IMR-90 (cell line): ENCODE data around the gene RAI14. TPM values are rescaled to one million over a fixed set of nuclear protein-coding genes. Genes with fewer than 3 reads are reported as not detected.

Experiments used
- ATAC-seq: fragments of 200-7000 bp; cut with Tn5 transposase; 2 replicates; pipeline ENCODE4 v1.9.1; 2020; ENCODE audit warnings: low read depth, mild to moderate bottlenecking, moderate library complexity
- BruUV-seq: library from RNA; stranded (reverse); fragments of 400-500 nt; replicated peaks from 2 replicates; lab custom pipeline; 2021; lab: Mats Ljungman, UMichigan
- CTCF ChIA-PET: fragments of 300-600 bp; formaldehyde crosslinking; extraction: SDS; loops from one replicate; lab custom pipeline; 2021; ENCODE audit warnings: antibody characterized with exemption; lab: Yijun Ruan, JAX
- POLR2A ChIA-PET: fragments of 300-600 bp; sonication (Branson Sonifier 250); formaldehyde crosslinking; loops from one replicate; lab custom pipeline; 2022; ENCODE audit warnings: antibody characterized with exemption; ENCODE audit not compliant: unreplicated experiment; lab: Charles Lee
- DNase-seq: peaks from one replicate; pipeline ENCODE4 v3.0.0; 2013
- H2AFZ ChIP-seq: replicated peaks from 2 replicates; pipeline ENCODE3; 2013; ENCODE audit warnings: low read length, mild to moderate bottlenecking; ENCODE audit not compliant: poor library complexity
- H2AK5ac ChIP-seq: 2 replicates; pipeline ENCODE4 v1.6.1; 2013; ENCODE audit warnings: low read depth, low read length, inconsistent platforms
- H2AK9ac ChIP-seq: replicated peaks from 2 replicates; pipeline ENCODE3; 2013; ENCODE audit warnings: mild to moderate bottlenecking, low read depth, low read length, moderate library complexity; ENCODE audit not compliant: poor library complexity
- H2BK120ac ChIP-seq: 2 replicates; pipeline ENCODE4 v1.6.1; 2013; ENCODE audit warnings: low read depth, low read length, inconsistent platforms
- H2BK15ac ChIP-seq: 3 replicates; pipeline ENCODE4 v1.6.1; 2013; ENCODE audit warnings: low read depth, low read length, inconsistent platforms
- H2BK20ac ChIP-seq: 2 replicates; pipeline ENCODE4 v1.6.1; 2013; ENCODE audit warnings: low read depth, mild to moderate bottlenecking, inconsistent platforms, low read length, moderate library complexity
- H2BK5ac ChIP-seq: 2 replicates; pipeline ENCODE4 v1.6.1; 2013; ENCODE audit warnings: mild to moderate bottlenecking, low read depth, low read length, inconsistent platforms; ENCODE audit not compliant: poor library complexity, severe bottlenecking
- H3K14ac ChIP-seq: replicated peaks from 2 replicates; pipeline ENCODE4 v1.6.1; 2013; ENCODE audit warnings: low read depth, low read length, inconsistent platforms
- H3K18ac ChIP-seq: 2 replicates; pipeline ENCODE4 v1.6.1; 2013; ENCODE audit warnings: low read depth, low read length, control low read depth
- H3K23ac ChIP-seq: 2 replicates; pipeline ENCODE4 v1.6.1; 2013; ENCODE audit warnings: low read depth, low read length, inconsistent platforms
- H3K27ac ChIP-seq: 2 replicates; pipeline ENCODE4 v1.5.1; 2013; ENCODE audit warnings: mild to moderate bottlenecking, control low read depth, low read length; ENCODE audit not compliant: insufficient read depth
- H3K27me3 ChIP-seq: 2 replicates; pipeline ENCODE4 v1.6.1; 2013; ENCODE audit warnings: low read length; ENCODE audit not compliant: control insufficient read depth, insufficient read depth
- H3K36me3 ChIP-seq: 2 replicates; pipeline ENCODE4 v1.6.1; 2013; ENCODE audit warnings: low read length, mixed read lengths; ENCODE audit not compliant: control insufficient read depth, insufficient read depth
- H3K4ac ChIP-seq: 2 replicates; pipeline ENCODE4 v1.6.1; 2013; ENCODE audit warnings: low read depth, low read length, inconsistent platforms
- H3K4me1 ChIP-seq: 2 replicates; pipeline ENCODE4 v1.6.1; 2013; ENCODE audit warnings: low read length, mixed read lengths; ENCODE audit not compliant: control insufficient read depth, insufficient read depth
- H3K4me2 ChIP-seq: 2 replicates; pipeline ENCODE4 v1.6.1; 2013; ENCODE audit warnings: low read depth, mild to moderate bottlenecking, control low read depth, low read length, moderate library complexity
- H3K4me3 ChIP-seq: 2 replicates; pipeline ENCODE4 v1.5.1; 2013; ENCODE audit warnings: low read depth, mild to moderate bottlenecking, control low read depth, low read length, moderate library complexity; ENCODE audit not compliant: insufficient read depth
- H3K56ac ChIP-seq: 2 replicates; pipeline ENCODE4 v1.6.1; 2013; ENCODE audit warnings: low read length, inconsistent platforms; ENCODE audit not compliant: insufficient read depth; ENCODE audit errors: extremely low read depth
- H3K79me1 ChIP-seq, 2 experiments: 2 replicates each; pipeline ENCODE4 v1.6.1; 2013; ENCODE audit warnings: low read length in 2 of 2, inconsistent platforms in 1 of 2, low read depth in 1 of 2
- H3K9ac ChIP-seq: 2 replicates; pipeline ENCODE4 v1.6.1; 2013; ENCODE audit warnings: low read depth, low read length, control low read depth
- H3K9me1 ChIP-seq: 2 replicates; pipeline ENCODE4 v1.6.1; 2013; ENCODE audit warnings: low read length, inconsistent platforms; ENCODE audit not compliant: insufficient read depth
- H3K9me3 ChIP-seq: 2 replicates; pipeline ENCODE4 v1.6.1; 2013; ENCODE audit warnings: low read length; ENCODE audit not compliant: control insufficient read depth, insufficient read depth
- H4K20me1 ChIP-seq: 2 replicates; pipeline ENCODE4 v1.6.1; 2013; ENCODE audit warnings: low read length, inconsistent platforms; ENCODE audit not compliant: insufficient read depth
- H4K5ac ChIP-seq: 2 replicates; pipeline ENCODE4 v1.6.1; 2013; ENCODE audit warnings: mild to moderate bottlenecking, low read depth, low read length, control low read depth
- H4K8ac ChIP-seq, 2 experiments: 2 replicates each; pipeline ENCODE4 v1.6.1; 2013; ENCODE audit warnings: low read depth in 2 of 2, low read length in 2 of 2, control low read depth in 1 of 2, inconsistent platforms in 1 of 2
- H4K91ac ChIP-seq: 2 replicates; pipeline ENCODE4 v1.6.1; 2013; ENCODE audit warnings: low read depth, low read length, inconsistent platforms; ENCODE audit not compliant: insufficient read depth
- CHD1 ChIP-seq: IDR thresholded peaks from 2 replicates; pipeline ENCODE4 v1.6.1; 2012; ENCODE audit warnings: low read depth, low read length, improper control_type of control experiment
- WGBS, 2 experiments: methylation state at CpG; one replicate each; pipeline versions ENCODE4 v1.1.5 to v1.1.7; 2013; ENCODE audit warnings: missing lambda C conversion rate in 2 of 2; ENCODE audit not compliant: insufficient read length in 1 of 2; ENCODE audit errors: extremely low coverage in 2 of 2; 5-methylcytosine and 5-hydroxymethylcytosine counted together
- dilution Hi-C: fragments of 300-500 bp; cut with HindIII; formaldehyde crosslinking; loops from one replicate; pipeline ENCODE4 v1.14.3; 2018; ENCODE audit warnings: low sequenced_read_pairs; ENCODE audit not compliant: unreplicated experiment
- in situ Hi-C: fragments of 300-500 bp; cut with MboI; formaldehyde crosslinking; loops from 3 replicates; pipeline ENCODE4 v1.14.3; 2019; ENCODE audit warnings: low sequenced_read_pairs, inconsistent platforms, mixed read lengths
- intact Hi-C: fragments of 100-400 bp; cut with micrococcal nuclease; formaldehyde crosslinking; loops from 2 replicates; pipeline ENCODE4 v1.10.0; 2022
- polyA plus RNA-seq, 3 experiments: library from polyadenylated mRNA; depleted of rRNA; stranded (reverse); fragments of >200 nt; gene quantifications; 2 replicates each; pipeline ENCODE4 v1.2.3, GENCODE V29; 2012; ENCODE audit warnings: low replicate concordance in 1 of 3
- total RNA-seq: library from RNA; depleted of rRNA; stranded (reverse); fragments of >200 nt; gene quantifications from 2 replicates; pipeline ENCODE4 v1.2.3, GENCODE V29; 2012
- TF ChIP-seq, protein P1 (sequence below): fragments of 150-350 bp; IDR thresholded peaks from 2 replicates; pipeline ENCODE4 v1.6.1; 2016; ENCODE audit warnings: low read depth, mild to moderate bottlenecking, low read length, moderate library complexity, borderline replicate concordance

The RAI14 gene
- total and polyA plus RNA-seq, 2 of the 4 experiments (the other 2 are of a cell fraction): 221 to 267 TPM

- TF ChIP-seq, protein P1, sequence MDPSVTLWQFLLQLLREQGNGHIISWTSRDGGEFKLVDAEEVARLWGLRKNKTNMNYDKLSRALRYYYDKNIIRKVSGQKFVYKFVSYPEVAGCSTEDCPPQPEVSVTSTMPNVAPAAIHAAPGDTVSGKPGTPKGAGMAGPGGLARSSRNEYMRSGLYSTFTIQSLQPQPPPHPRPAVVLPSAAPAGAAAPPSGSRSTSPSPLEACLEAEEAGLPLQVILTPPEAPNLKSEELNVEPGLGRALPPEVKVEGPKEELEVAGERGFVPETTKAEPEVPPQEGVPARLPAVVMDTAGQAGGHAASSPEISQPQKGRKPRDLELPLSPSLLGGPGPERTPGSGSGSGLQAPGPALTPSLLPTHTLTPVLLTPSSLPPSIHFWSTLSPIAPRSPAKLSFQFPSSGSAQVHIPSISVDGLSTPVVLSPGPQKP: no peak
- no peak for TF ChIP-seq CHD1
These were observed 13.9 kb downstream of the RAI14 start (continued) for GRCh38 chr5:34669931-34670516.

DNA sequence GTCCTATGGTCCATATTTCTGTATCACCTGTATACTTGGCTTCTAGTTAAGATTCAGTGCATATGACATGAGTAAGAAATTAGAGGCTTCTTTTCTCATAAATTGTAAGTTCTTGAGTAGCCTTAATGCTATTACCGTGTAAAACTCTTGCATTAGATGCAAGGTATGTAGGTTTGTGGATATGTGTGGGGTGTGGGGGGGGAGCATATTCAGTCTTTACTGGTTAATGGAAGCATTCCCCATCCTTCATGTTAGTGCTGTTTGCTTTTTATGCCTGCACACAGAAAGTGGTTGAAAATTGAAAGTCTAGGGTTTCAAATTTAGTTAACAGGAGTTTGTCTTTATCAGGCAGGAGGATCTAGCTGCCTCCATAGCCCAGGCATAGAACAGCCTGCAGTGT lies 16.1 kb downstream of the RAI14 start:
- Histone ChIP-seq H4K5ac (no peak overlapping the region), H3K36me3 (peaks cover 20% of the 10 kb centered on the region), H3K79me1 (peaks cover 0 to 50% of the 10 kb centered on the region in 2 experiments; a peak in 2 of 4 replicates), H3K4me3 (no peak overlapping the region), H2BK5ac (peak overlapping the region; percentile 96), H2AK5ac (0 out of 2 replicates have a peak overlapping the region, but pooled peaks have one; percentile 49), H3K4me2 (peak overlapping the region; percentile 20; the same call in 1 of the 2 replicates), H3K9ac (no peak overlapping the region), H3K56ac (no peak overlapping the region), H2BK120ac (0 out of 2 replicates have a peak overlapping the region, but pooled peaks have one; percentile 51), H3K18ac (no peak overlapping the region; the same call in 1 of the 2 replicates), H4K20me1 (peaks cover 95% of the 10 kb centered on the region), H3K27me3 (no peaks in the 10 kb centered on the region), H3K27ac (peak overlapping the region; percentile 48; the same call in 1 of the 2 replicates), H2BK20ac (no peak overlapping the region), H4K8ac (no peak overlapping the region), H3K14ac (0 out of 2 replicates have a peak overlapping the region, but pooled peaks have one; percentile 0), H2AK9ac (no peak overlapping the region), H2AFZ (no peak overlapping the region), H4K91ac (no peak overlapping the region), H3K4me1 (peaks cover 33% of the 10 kb centered on the region), H3K4ac (peak overlapping the region; percentile 45; the same call in 1 of the 2 replicates), H3K23ac (peak overlapping the region; percentile 74; the same call in 1 of the 2 replicates), H3K9me1 (peaks cover 38% of the 10 kb centered on the region), H2BK15ac (no peak overlapping the region), H3K9me3 (no peaks in the 10 kb centered on the region)
- in situ Hi-C loops: no loop called here
- ChIA-PET CTCF (no interaction called here), POLR2A (no interaction called here)
- dilution Hi-C loops: no loop called here
- no TSS peak for BruUV-seq
- ATAC-seq (no peak), DNase-seq (no peak)
- no peak for TF ChIP-seq CHD1
- TF ChIP-seq, protein P1: no peak
- 100% methylated on average over 1 of the region's 1 CpG; no CpG with 5 or more reads in 1 of the 2 experiments for WGBS, 2 experiments
- intact Hi-C loops: no loop called here
